HepG2 (cell line): ENCODE results near the gene ARIH2. TPM values are rescaled to one million over a fixed set of nuclear protein-coding genes. Genes with fewer than 3 reads are reported as not detected.

Experiments used
- AGO1 ChIP-seq: fragments of 200-400 bp; formaldehyde crosslinking; IDR thresholded peaks from 2 replicates; pipeline ENCODE4 v1.6.1; 2017; ENCODE audit warnings: mild to moderate bottlenecking, low read depth, low read length, moderate library complexity; ENCODE audit not compliant: poor library complexity, severe bottlenecking
- BRF2 ChIP-seq: sonication (generic); formaldehyde crosslinking; IDR thresholded peaks from 2 replicates; pipeline ENCODE4 v1.8.1; 2022; ENCODE audit warnings: mild to moderate bottlenecking, missing genetic modification reagents
- CENPX ChIP-seq: sonication (generic); formaldehyde crosslinking; IDR thresholded peaks from 2 replicates; pipeline ENCODE4 v1.9.0; 2021; ENCODE audit warnings: mild to moderate bottlenecking, missing genetic modification reagents, moderate library complexity
- EEA1 ChIP-seq: sonication (generic); formaldehyde crosslinking; IDR thresholded peaks from 2 replicates; pipeline ENCODE4 v1.5.1; 2020; ENCODE audit warnings: mild to moderate bottlenecking, missing genetic modification reagents, borderline replicate concordance
- FOXO4 ChIP-seq: sonication (generic); formaldehyde crosslinking; conservative IDR thresholded peaks from 2 replicates; pipeline ENCODE4 v1.8.1; 2023; ENCODE audit warnings: missing genetic modification reagents
- GTF2F1 ChIP-seq: fragments of 150-350 bp; IDR thresholded peaks from 2 replicates; pipeline ENCODE4 v1.6.1; 2014; ENCODE audit warnings: low read length
- HMGA1 ChIP-seq: sonication (generic); formaldehyde crosslinking; conservative IDR thresholded peaks from 2 replicates; pipeline ENCODE4 v1.4.0; 2020; ENCODE audit warnings: missing genetic modification reagents
- HNF4A ChIP-seq: sonication (generic); formaldehyde crosslinking; IDR thresholded peaks from 2 replicates; pipeline ENCODE4 v1.4.0; 2020; ENCODE audit warnings: missing genetic modification reagents
- JUND ChIP-seq: sonication (generic); formaldehyde crosslinking; IDR thresholded peaks from 2 replicates; pipeline ENCODE4 v1.8.0; 2022; ENCODE audit warnings: mild to moderate bottlenecking, missing genetic modification reagents
- NAIF1 ChIP-seq: sonication (generic); formaldehyde crosslinking; IDR thresholded peaks from 2 replicates; pipeline ENCODE4 v1.5.0; 2020; ENCODE audit warnings: mild to moderate bottlenecking, missing genetic modification reagents, borderline replicate concordance
- PAXIP1 ChIP-seq: sonication (generic); formaldehyde crosslinking; conservative IDR thresholded peaks from 2 replicates; pipeline ENCODE4 v1.4.0; 2020; ENCODE audit warnings: mild to moderate bottlenecking, missing genetic modification reagents, moderate library complexity
- PHF21A ChIP-seq: sonication (generic); formaldehyde crosslinking; IDR thresholded peaks from 2 replicates; pipeline ENCODE4 v1.5.0; 2020; ENCODE audit warnings: mild to moderate bottlenecking, missing genetic modification reagents
- POLR2AphosphoS5 ChIP-seq: IDR thresholded peaks from 2 replicates; pipeline ENCODE4 v1.6.1; 2012; ENCODE audit warnings: low read depth, low read length
- SOX6 ChIP-seq, 2 experiments: fragments of 450-650 bp in 1 of 2; sonication (generic) in 1 of 2; formaldehyde crosslinking in 1 of 2; IDR thresholded peaks; 2 replicates each; pipeline versions ENCODE4 v1.4.0 to v1.6.1; 2017 to 2020; ENCODE audit warnings: antibody characterized with exemption in 1 of 2, mild to moderate bottlenecking in 1 of 2, missing genetic modification reagents in 1 of 2
- THRA ChIP-seq: sonication (generic); formaldehyde crosslinking; IDR thresholded peaks from 2 replicates; pipeline ENCODE4 v1.4.0; 2020; ENCODE audit warnings: missing genetic modification reagents, borderline replicate concordance
- YEATS2 ChIP-seq: sonication (generic); formaldehyde crosslinking; IDR thresholded peaks from 2 replicates; pipeline ENCODE4 v1.4.0; 2020; ENCODE audit warnings: missing genetic modification reagents, borderline replicate concordance
- ZFP41 ChIP-seq: sonication (generic); formaldehyde crosslinking; IDR thresholded peaks from 2 replicates; pipeline ENCODE4 v1.4.0; 2020; ENCODE audit warnings: mild to moderate bottlenecking, missing genetic modification reagents, borderline replicate concordance
- ZNF17 ChIP-seq: sonication (generic); formaldehyde crosslinking; IDR thresholded peaks from 2 replicates; pipeline ENCODE4 v1.5.0; 2020; ENCODE audit warnings: mild to moderate bottlenecking, missing genetic modification reagents
- ZNF546 ChIP-seq: sonication (generic); formaldehyde crosslinking; conservative IDR thresholded peaks from 2 replicates; pipeline ENCODE4 v1.8.1; 2023; ENCODE audit warnings: mild to moderate bottlenecking, missing genetic modification reagents
- ZNF776 ChIP-seq: sonication (generic); formaldehyde crosslinking; IDR thresholded peaks from 2 replicates; pipeline ENCODE4 v1.4.0; 2020; ENCODE audit warnings: mild to moderate bottlenecking, missing genetic modification reagents
- ZNF780A ChIP-seq: sonication (generic); formaldehyde crosslinking; IDR thresholded peaks from 2 replicates; pipeline ENCODE4 v1.8.0; 2022; ENCODE audit warnings: mild to moderate bottlenecking, missing genetic modification reagents, moderate library complexity
- ZNF781 ChIP-seq: sonication (generic); formaldehyde crosslinking; IDR thresholded peaks from 2 replicates; pipeline ENCODE4 v1.5.1; 2020; ENCODE audit warnings: borderline replicate concordance, mild to moderate bottlenecking, missing genetic modification reagents; ENCODE audit errors: not compliant biosample characterization
- polyA plus RNA-seq, 8 experiments: library from polyadenylated mRNA; depleted of rRNA in 3 of 8; stranded (reverse) in 7 of 8; unstranded in 1 of 8; fragments of >200 nt; fragmentation: Illumina TruSeq in 4 of 8; extraction: Trizol in 4 of 8; gene quantifications; 2 replicates each; pipeline versions ENCODE4 v1.2.1 to v1.2.3, GENCODE V29; 2011 to 2016; ENCODE audit warnings: low read depth in 4 of 8, missing spikeins in 1 of 8, mixed read lengths in 1 of 8; ENCODE audit not compliant: insufficient read depth in 1 of 8
- total RNA-seq, 5 experiments: library from RNA; depleted of rRNA; stranded (reverse); fragments of >200 nt; fragmentation: Illumina TruSeq; extraction: Trizol; gene quantifications; 2 replicates each; pipeline ENCODE4 v1.2.3, GENCODE V29; 2016; ENCODE audit warnings: low read depth in 1 of 5

ARIH2 gene
- total and polyA plus RNA-seq, 2 of the 13 experiments (the other 11 are each of a cell fraction or from before 2014, with no cell fraction given): 64.8 to 83.3 TPM

GRCh38 chr3:49007068-49007770, 88.6 kb downstream of the ARIH2 start, which contains the start of gene WDR6 (continued):
- TF ChIP-seq FOXO4 (CRISPR knock-in tag): no peak
- TF ChIP-seq PAXIP1 (CRISPR knock-in tag): peak; percentile 42; the same call in 1 of the 2 replicates
- peak; percentile 91 for TF ChIP-seq YEATS2 (CRISPR knock-in tag)
- TF ChIP-seq ZNF780A (CRISPR knock-in tag): no peak; the same call in 1 of the 2 replicates
- no peak for TF ChIP-seq ZFP41 (CRISPR knock-in tag)
- peak; percentile 81 for TF ChIP-seq PHF21A
- no peak for TF ChIP-seq SOX6 (IDR thresholded peaks at IDR 0.05)
- peak; percentile 69; the same call in 1 of the 2 replicates for TF ChIP-seq SOX6 (CRISPR knock-in tag; IDR thresholded peaks at IDR 0.05)
- TF ChIP-seq BRF2 (CRISPR knock-in tag): no peak
- TF ChIP-seq CENPX (CRISPR knock-in tag): no peak
- peak; percentile 91 for TF ChIP-seq POLR2AphosphoS5
- TF ChIP-seq EEA1 (CRISPR knock-in tag): no peak
- no peak for TF ChIP-seq GTF2F1
- peak; percentile 69 for TF ChIP-seq ZNF781
- no peak for TF ChIP-seq NAIF1 (CRISPR knock-in tag)
- TF ChIP-seq AGO1: peak; percentile 59
- peak; percentile 54; the same call in 1 of the 2 replicates for TF ChIP-seq JUND
- TF ChIP-seq ZNF546 (CRISPR knock-in tag): peak; percentile 34; the same call in 1 of the 2 replicates
- TF ChIP-seq THRA: peak; percentile 67; the same call in 1 of the 2 replicates
- TF ChIP-seq HNF4A (CRISPR knock-in tag): no peak
- TF ChIP-seq ZNF17 (CRISPR knock-in tag): no peak
- no peak for TF ChIP-seq HMGA1 (CRISPR knock-in tag)
- TF ChIP-seq ZNF776: peak; percentile 81; the same call in 1 of the 2 replicates
